Lung (tissue), 12 donors: ENCODE results near the gene TSPAN7. TPM values are rescaled to one million over a fixed set of nuclear protein-coding genes. Genes with fewer than 3 reads are reported as not detected.

ENCODE experiments used
- ATAC-seq: fragments of 200-7000 bp; cut with Tn5 transposase; one replicate; pipeline ENCODE4 v1.9.1; 2020; ENCODE audit warnings: moderate number of reproducible peaks; ENCODE audit not compliant: insufficient read depth, low FRiP score
- DNase-seq, 3 donors: peaks; one replicate each; pipeline ENCODE4 v3.0.0-alpha.2; 2013 to 2017
- H3K27ac ChIP-seq, 2 donors: one replicate each; pipeline ENCODE4 v1.5.1; 2013; ENCODE audit warnings: mild to moderate bottlenecking in 2 of 2, moderate library complexity in 2 of 2, control low read depth in 1 of 2, inconsistent platforms in 1 of 2, low read depth in 1 of 2, low read length in 1 of 2
- H3K27me3 ChIP-seq, 3 donors: one replicate each; pipeline ENCODE4 v1.5.1; 2013; ENCODE audit warnings: low read length in 2 of 3; ENCODE audit not compliant: control insufficient read depth in 3 of 3, insufficient read depth in 3 of 3
- H3K36me3 ChIP-seq, 4 donors: one replicate each; pipeline ENCODE4 v1.5.1; 2013; ENCODE audit warnings: low read length in 4 of 4, mild to moderate bottlenecking in 1 of 4, moderate library complexity in 1 of 4; ENCODE audit not compliant: control insufficient read depth in 4 of 4, insufficient read depth in 4 of 4
- H3K4me1 ChIP-seq, 5 donors: one replicate each; pipeline ENCODE4 v1.5.1; 2013; ENCODE audit warnings: low read length in 5 of 5, mild to moderate bottlenecking in 2 of 5, moderate library complexity in 1 of 5; ENCODE audit not compliant: control insufficient read depth in 5 of 5, insufficient read depth in 5 of 5
- H3K4me3 ChIP-seq: one replicate; pipeline ENCODE4 v1.5.1; 2013; ENCODE audit warnings: mild to moderate bottlenecking, control low read depth, moderate library complexity
- H3K9ac ChIP-seq, 2 donors: one replicate each; pipeline ENCODE4 v1.5.1; 2013; ENCODE audit warnings: low read length in 2 of 2, control low read depth in 1 of 2; ENCODE audit not compliant: insufficient read depth in 1 of 2
- H3K9me3 ChIP-seq, 4 donors: one replicate each; pipeline ENCODE4 v1.5.1; 2013; ENCODE audit warnings: low read length in 3 of 4, mild to moderate bottlenecking in 1 of 4, moderate library complexity in 1 of 4; ENCODE audit not compliant: control insufficient read depth in 4 of 4, insufficient read depth in 3 of 4
- CTCF ChIP-seq: IDR thresholded peaks from 2 replicates; pipeline ENCODE4 v1.5.1; 2012; ENCODE audit warnings: mild to moderate bottlenecking; ENCODE audit errors: control extremely low read depth, extremely low read depth
- WGBS, 2 donors: extraction: QIAGEN DNeasy Blood & Tissue Kit; methylation state at CpG; one replicate each; pipeline ENCODE4 v1.1.7; 2013; 5-methylcytosine and 5-hydroxymethylcytosine counted together
- polyA plus RNA-seq, 2 donors: library from polyadenylated mRNA; stranded (reverse); fragments of 200-250 nt; gene quantifications; one replicate each; pipeline ENCODE4 v1.2.1, GENCODE V29; 2013
- total RNA-seq, 2 donors: library from RNA; depleted of rRNA in 1 of 2; stranded (reverse); fragments of >200 nt in 1 of 2; gene quantifications; one replicate each; pipeline ENCODE4 v1.2.1, GENCODE V29; 2014 to 2021
- donor health status: control.
- donor health status: control.
- donor health status: Bipolar disorder and iron deficiency.
- donor health status: healthy.
- donor health status: DM: yes; HTN: yes; CAD: no.

TSPAN7 gene
- total and polyA plus RNA-seq, 4 donors, result 36.4 to 52.4 (median 40.8) TPM

GRCh38 chrX:38539748-38540147, 21.6 kb upstream of the TSPAN7 start:
- Histone ChIP-seq H3K4me3 (no peak overlapping the region), H3K9ac (no peak overlapping the region), H3K9me3 (no peaks in the 10 kb centered on the region), H3K36me3 (no peaks in the 10 kb centered on the region), H3K4me1 (no peaks in the 10 kb centered on the region), H3K27me3 (no peaks in the 10 kb centered on the region), H3K27ac (no peak overlapping the region)
- DNase-seq, result no peak
- TF ChIP-seq CTCF, result no peak
- ATAC-seq, result no peak
- 55 to 78% methylated on average over 1 of the region's 1 CpG for WGBS, 2 donors

GRCh38 chrX:38548508-38548907, 12.8 kb upstream of the TSPAN7 start:
- H3K27me3 ChIP-seq, result peaks cover 0 to 3% (median 0%) of the 10 kb centered on the region in 3 donors
- no peaks in the 10 kb centered on the region for H3K4me1 ChIP-seq
- DNase-seq, result peak in 1 of 3 donors; percentile 25
- 57 to 83% methylated on average over 3 of the region's 3 CpGs for WGBS, 2 donors
- H3K4me3 ChIP-seq, result no peak overlapping the region
- H3K9ac ChIP-seq, result no peak overlapping the region
- no peaks in the 10 kb centered on the region for H3K9me3 ChIP-seq
- no peak overlapping the region for H3K27ac ChIP-seq
- TF ChIP-seq CTCF, result no peak
- no peaks in the 10 kb centered on the region for H3K36me3 ChIP-seq
- ATAC-seq, result no peak

- Histone ChIP-seq H3K4me1 (no peaks in the 10 kb centered on the region), H3K27me3 (peaks cover 0 to 11% (median 0%) of the 10 kb centered on the region in 3 donors), H3K36me3 (no peaks in the 10 kb centered on the region), H3K4me3 (no peak overlapping the region), H3K9me3 (no peaks in the 10 kb centered on the region), H3K27ac (no peak overlapping the region), H3K9ac (no peak overlapping the region)
- 85 to 100% methylated on average over 1 of the region's 1 CpG for WGBS, 2 donors
- DNase-seq, result no peak
- ATAC-seq, result no peak
- no peak for TF ChIP-seq CTCF
Observed at GRCh38 chrX:38552721-38553120, 8.6 kb upstream of the TSPAN7 start.

- DNase-seq (no peak), ATAC-seq (no peak)
- Histone ChIP-seq H3K4me3 (no peak overlapping the region), H3K4me1 (peaks cover 0 to 10% (median 0%) of the 10 kb centered on the region in 5 donors), H3K27ac (no peak overlapping the region), H3K9me3 (no peaks in the 10 kb centered on the region), H3K9ac (no peak overlapping the region), H3K27me3 (peaks cover 0 to 15% (median 3%) of the 10 kb centered on the region in 3 donors), H3K36me3 (no peaks in the 10 kb centered on the region)
- no peak for TF ChIP-seq CTCF
- 76 to 94% methylated on average over 2 of the region's 2 CpGs for WGBS, 2 donors
Observed at GRCh38 chrX:38558686-38559085, 2.7 kb upstream of the TSPAN7 start.
